GM12891 (cell line): ENCODE results near the gene CDKN2AIPNL.

Experiments
- POLR2A ChIP-seq: IDR thresholded peaks from 2 replicates; pipeline ENCODE4 v1.6.1; 2011; ENCODE audit warnings: low read depth, low read length, control low read depth
- POLR2AphosphoS5 ChIP-seq: IDR thresholded peaks from 2 replicates; pipeline ENCODE4 v1.6.1; 2011; ENCODE audit warnings: low read depth, low read length, control low read depth
- POU2F2 ChIP-seq: IDR thresholded peaks from 2 replicates; pipeline ENCODE4 v1.6.1; 2011; ENCODE audit warnings: low read depth, mild to moderate bottlenecking, control low read depth, low read length, moderate library complexity

GRCh38 chr5:134457801-134458200 is 46.1 kb upstream of the CDKN2AIPNL start:
- no peak for TF ChIP-seq POU2F2
- no peak for TF ChIP-seq POLR2A
- no peak for TF ChIP-seq POLR2AphosphoS5
